MM.1S (cell line): ENCODE results near the gene TMEM44.

Experiments used
- EZH2 ChIP-seq: fragments of 300-600 bp; sonication (generic); optimal IDR thresholded peaks from 2 replicates; pipeline ENCODE3; 2017; ENCODE audit warnings: low read depth, mild to moderate bottlenecking, antibody characterized with exemption, low read length, mixed read lengths
- TF ChIP-seq, protein P1 (sequence below): fragments of 300-600 bp; sonication (generic); IDR thresholded peaks from 2 replicates; pipeline ENCODE4 v1.5.1; 2016; ENCODE audit warnings: antibody characterized with exemption, low read length, mixed read lengths

DNA sequence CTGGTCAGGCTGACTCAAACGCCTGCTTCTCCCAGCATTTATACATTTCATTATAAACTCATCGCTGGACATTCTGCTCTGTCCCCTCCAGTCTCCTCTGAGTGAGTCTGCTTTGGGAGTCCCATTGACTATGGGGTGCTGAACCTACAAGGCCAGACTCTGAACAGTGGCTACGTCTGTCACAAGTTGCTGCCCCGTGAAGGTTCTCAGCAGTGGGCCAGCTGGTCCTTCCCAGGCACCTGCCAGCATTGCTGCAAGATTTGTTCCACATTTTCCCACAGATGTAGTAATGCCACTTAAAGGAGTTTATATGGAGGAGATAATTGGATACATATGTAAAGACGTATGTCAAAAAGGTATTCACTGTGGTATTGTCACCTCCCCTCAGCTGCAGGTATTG lies 73.7 kb downstream of the TMEM44 start:
- TF ChIP-seq, protein P1, sequence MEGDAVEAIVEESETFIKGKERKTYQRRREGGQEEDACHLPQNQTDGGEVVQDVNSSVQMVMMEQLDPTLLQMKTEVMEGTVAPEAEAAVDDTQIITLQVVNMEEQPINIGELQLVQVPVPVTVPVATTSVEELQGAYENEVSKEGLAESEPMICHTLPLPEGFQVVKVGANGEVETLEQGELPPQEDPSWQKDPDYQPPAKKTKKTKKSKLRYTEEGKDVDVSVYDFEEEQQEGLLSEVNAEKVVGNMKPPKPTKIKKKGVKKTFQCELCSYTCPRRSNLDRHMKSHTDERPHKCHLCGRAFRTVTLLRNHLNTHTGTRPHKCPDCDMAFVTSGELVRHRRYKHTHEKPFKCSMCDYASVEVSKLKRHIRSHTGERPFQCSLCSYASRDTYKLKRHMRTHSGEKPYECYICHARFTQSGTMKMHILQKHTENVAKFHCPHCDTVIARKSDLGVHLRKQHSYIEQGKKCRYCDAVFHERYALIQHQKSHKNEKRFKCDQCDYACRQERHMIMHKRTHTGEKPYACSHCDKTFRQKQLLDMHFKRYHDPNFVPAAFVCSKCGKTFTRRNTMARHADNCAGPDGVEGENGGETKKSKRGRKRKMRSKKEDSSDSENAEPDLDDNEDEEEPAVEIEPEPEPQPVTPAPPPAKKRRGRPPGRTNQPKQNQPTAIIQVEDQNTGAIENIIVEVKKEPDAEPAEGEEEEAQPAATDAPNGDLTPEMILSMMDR: no peak
- TF ChIP-seq EZH2: no peak
